ENCODE results near the gene TMEM198.

The TMEM198 gene

DNA sequence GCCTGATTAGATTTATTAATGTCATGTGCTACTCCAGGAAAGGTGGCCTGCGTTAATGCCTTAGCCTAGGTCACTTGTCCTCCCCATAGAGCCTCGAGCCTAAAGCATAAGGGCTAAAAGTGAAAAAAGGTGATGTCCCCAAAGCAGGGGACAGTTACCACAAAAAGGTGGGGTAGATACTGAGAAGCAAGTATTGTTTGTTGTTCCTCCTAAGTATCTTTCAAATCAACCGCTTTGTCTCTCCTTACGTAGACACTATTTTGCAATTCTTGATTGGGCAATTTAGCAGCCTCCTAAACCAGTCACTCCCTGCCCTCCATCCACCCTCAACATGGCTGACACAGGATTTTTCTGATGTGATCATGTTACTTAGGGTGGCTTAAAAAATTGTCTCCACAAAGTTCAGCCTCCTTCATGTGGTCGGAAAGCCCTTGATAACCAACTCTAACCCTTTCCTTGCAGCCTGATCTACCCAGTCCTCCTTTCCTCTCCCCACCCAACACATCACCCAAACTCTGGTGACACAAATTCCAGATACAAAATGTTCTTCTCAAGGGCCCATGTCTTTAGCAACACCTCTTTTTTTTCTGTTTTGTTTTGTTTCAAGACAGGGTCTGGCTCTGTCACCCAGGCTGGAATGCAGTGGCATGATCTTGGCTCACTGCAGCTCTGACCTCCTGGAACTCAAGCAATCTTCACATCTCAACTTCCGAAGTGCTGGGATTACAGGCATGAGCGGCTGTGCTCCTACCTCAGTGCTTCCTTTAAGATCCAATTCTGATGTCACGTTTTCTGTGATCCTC, 35.2 kb downstream of the TMEM198 start:
- DNase-seq (ENCODE audit: low spot score): no peak

DNA sequence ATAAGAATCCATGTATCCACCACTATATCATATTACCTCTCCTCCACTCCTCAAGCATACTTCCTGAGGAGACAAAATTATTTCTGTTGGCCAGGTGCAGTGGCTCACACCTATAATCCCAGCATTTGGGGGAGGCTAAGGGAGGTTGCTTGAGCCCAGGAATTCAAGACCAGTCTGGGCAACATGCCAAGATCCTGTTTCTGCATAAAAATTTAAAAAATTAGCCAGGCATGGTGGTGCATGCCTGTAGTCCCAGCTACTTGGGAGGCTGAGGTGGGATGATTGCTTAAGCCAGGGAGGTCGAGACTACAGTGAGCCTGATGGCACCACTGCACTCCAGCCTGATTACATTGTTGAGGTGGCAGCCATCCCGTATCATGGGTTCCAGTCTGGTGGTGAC, 37.5 kb downstream of the TMEM198 start:
- DNase-seq (ENCODE audit: low spot score): no peak

DNA sequence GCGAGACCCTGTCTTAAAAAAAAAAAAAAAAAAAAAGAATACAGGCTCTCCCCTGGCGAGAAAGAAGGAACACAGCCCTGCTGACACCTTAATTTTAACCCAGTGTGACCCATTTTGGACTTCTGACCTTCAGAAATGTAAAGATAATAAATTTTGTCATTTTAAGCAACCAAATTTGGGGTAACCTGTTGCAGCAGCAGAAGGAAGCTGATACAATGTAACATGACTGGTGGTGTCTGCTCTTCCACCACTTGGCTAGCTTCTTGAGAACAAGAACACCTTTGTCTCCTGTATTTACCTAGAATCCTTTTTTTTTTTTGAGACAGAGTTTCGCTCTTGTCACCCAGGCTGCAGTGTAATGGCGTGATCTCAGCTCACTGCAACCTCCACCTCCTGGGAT, 47.3 kb downstream of the TMEM198 start:
- DNase-seq (ENCODE audit: low spot score): no peak

DNA sequence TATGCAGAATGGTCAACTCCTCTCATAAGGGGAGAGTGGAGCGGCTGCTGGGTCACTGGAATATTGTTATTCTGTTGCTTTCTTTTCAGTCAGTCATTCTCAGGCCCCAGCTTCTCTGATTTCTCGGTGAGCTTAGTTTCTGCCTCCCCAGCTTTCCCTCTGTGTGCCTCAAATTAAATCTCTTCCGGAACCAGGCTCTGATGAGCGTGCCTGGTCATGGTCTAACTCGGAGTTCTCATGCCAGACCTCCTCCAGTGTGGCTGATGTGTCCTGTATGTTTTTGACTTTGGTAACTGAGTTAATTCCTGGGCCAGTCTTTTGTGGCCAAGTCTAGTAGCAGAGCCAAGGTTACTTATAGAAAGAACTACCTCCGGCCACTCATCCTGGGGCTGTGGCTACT, 48.9 kb downstream of the TMEM198 start:
- DNase-seq (ENCODE audit: low spot score): no peak

DNA sequence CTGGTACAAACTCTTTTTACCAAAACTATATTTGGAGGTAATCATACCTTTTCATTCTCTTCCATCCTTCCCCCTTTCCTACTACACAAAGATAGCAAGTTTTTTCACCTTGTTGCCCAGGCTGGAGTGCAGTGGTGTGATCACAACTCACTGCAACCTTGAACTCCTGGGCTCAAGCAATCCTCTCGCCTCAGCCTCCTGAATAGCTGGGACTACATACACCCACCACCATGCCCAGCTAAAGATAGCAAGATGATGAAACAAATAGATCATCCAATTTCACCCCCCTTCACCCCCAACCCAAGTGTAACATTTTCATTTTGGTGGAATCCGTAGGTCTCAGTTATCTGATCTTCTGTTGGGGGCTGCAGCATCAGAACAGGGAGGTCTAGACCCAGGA, 49.3 kb downstream of the TMEM198 start:
- no peak for DNase-seq (ENCODE audit: low spot score)

DNA sequence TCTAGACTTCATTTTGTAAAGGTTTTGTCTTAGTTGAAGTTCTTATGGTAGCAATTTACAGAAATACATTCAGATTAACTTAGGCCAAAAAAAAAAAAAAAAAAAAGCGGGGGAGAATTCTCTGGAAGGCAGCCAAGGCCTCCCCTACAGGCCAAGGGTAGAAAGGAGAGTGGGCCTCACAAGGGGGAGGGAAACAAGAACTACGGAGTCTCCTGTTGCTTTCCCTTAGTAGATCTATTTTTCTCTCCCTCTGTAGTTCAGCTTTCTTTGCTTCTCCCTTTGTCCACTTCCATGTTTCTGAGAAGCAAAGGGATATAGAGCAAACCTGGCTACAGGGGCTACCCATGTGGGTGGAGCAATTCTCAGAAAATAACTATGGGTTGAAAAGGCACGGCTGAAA, 51.4 kb downstream of the TMEM198 start:
- DNase-seq (ENCODE audit: low spot score): no peak

DNA sequence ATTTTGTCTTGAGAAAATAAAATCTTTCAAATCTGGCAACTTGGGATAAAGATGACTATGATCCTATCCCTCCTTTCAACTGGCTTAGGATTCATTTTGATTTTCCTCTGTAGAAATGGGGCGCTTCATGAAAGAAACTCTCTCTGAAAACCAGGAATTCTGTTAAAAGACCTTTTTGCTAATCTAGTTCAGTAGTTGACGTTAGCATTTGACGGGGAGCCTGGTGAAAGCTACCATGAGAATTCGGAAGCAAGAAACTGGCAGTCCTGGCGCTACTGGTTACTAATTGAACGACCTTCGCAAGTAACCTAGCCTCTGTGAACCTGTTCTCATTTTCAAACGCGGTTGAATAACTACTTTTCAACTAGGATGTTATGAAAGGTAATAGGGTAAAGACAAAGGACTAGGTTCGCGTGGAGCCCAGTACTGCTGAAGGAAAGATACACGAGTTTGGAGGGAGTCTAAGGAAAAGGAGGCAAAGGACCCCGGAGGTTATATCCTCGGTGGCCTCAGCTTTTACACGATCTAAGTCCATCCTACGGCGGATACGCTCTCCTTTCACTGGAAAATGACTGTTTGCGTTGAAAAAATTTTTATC, 53.2 kb downstream of the TMEM198 start:
- no peak for DNase-seq (ENCODE audit: low spot score)

DNA sequence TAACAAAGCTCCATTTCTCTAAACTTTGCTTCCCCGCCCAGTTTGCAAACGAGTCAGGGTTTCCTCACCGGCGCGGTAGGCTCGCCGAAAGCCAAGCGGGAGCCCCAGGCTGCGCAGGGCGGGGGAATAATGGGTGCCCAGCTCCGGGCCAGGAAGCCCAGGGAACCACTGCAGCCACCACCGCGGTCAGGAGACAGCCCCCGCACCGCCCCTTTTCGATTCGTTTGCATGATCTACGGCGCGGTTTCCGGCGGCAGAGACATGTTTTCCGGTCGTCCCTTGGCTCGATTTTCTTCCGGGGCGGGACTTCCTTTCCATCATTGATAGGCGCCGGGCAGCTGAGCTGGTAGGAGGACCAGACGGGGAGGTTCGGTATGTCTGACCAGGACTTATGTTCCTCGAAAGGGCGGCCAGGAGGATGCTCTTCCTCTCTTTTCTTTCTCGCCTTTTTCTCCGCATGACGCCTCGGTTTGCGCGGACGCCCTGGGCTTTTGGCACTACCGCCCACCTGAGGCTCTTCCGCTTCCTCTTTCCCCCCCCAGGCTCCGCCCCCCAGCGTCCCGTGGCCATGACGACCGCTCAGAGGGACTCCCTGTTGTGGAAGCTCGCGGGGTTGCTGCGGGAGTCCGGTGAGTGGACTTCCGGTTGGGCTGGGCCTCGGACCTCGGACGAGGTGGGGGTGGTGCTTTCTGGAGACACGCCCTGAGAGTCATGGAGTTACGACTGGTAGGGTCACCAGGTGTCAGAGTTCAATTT, 53.9 kb downstream of the TMEM198 start, which contains the start of gene STK11IP:
STK11IP (plus strand) TSS at position 306 of the 756 bp plus-strand sequence; CDS start at position 569, 263 bp downstream.
- peak; percentile 97 for DNase-seq (ENCODE audit: low spot score)

DNA sequence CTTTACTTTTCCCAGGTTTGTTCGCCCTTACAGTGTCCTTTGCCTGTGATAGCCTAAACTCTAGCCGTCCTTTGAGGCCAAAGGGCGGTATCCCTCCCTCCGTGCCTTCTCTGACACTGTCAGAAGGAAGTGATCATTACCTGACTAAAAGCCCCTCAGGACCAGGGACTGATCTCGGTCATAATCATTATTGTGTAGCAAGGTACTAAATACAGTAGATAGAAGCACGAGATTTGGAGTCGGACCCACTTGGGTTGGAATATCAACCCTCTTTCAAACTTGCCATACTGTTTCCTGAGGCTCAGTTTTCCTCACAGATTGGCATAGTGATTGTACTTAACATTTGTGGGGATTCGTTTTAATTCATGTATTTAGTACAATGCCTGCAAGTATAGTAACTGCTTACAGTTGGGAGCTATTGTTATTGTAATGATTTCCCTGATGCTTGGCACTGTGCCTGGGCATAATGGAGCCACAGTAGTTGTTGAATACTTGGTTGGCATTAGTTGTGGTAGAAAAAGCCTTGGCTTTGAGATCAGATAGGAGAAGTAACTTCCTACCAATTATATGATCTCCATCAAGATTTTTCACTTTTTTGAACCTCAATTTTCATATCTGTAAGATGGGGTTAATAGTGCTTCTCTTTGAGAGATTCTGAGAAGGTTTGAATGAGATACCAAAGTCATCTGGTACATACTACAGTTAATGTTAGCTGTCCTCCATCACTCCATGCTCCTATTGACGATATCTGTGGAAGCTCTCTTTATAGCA, 54.7 kb downstream of the TMEM198 start:
- DNase-seq (ENCODE audit: low spot score): no peak
